ENCODE data around the gene GPR151.

The GPR151 gene

DNA sequence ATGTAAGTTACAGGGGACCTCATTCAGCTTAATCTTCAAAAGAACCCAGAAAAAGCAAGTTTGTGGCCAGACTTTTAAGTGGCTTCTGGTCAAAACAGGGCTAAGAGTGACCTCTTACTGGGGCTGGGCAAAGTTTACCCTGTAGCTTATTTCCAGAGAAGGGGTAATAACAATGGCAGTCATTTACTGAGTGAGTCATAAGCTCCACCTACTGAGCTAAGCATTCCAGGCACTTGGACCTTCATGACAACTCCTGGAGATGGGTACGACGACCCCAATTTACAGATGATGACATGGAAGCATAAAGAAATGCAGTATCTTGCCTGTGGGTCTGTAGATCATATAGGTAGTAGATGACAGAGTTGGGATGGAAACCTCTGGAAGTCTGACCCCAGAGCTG lies 4.7 kb upstream of the GPR151 start:
- DNase-seq (ENCODE audit: low read depth) = no peak

DNA sequence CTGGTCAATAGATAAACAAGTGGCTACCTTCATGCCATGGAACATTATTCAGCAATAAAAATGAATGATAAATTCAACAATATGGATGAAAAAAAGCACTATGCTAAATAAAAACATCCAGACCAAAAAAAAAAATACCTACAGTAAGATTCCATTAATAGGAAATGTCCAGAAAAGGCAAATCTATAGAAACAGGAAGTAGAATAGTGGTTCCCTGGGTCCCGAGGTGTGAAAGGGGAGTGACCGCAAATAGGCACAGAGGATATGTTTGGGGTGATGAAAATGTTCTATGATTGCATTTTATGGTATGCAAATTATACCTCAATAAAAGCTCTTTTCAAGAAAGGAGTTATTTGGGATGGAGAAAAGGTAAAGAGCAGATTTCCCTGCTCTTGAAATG lies 3.6 kb upstream of the GPR151 start:
- no peak for DNase-seq (ENCODE audit: low read depth)

DNA sequence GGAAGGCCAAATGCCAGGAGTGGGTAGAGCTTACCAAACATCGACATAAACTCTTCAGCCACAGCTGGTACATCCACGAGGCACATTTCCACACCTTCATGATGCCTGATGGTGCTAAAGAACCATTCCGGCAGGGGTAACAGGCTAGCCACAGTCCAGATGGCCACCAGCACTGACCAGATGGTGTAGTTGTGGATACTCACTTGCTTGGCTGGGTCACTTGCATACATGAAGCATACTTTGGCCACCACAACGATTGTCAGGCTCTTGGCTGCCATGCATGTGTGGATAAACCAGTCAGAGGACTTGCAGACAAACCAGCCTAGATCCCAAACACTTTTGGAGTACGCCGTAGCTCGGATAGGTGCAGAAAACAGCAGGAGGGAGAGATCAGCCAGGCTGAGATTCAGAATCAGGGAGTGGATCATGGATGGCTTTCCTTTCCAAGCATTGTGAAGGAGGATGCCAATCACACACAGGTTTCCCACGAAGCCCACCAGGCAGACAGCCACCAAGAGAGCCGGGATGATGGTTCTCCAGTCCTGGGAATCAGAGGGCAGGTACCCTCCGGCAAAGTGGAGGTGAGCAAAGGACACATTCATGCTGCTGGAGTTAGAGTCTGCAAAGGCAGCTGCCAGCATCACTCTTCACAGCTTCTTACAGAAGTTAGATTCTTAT lies 378 bp downstream of the GPR151 start:
- no peak for DNase-seq (ENCODE audit: low read depth)

DNA sequence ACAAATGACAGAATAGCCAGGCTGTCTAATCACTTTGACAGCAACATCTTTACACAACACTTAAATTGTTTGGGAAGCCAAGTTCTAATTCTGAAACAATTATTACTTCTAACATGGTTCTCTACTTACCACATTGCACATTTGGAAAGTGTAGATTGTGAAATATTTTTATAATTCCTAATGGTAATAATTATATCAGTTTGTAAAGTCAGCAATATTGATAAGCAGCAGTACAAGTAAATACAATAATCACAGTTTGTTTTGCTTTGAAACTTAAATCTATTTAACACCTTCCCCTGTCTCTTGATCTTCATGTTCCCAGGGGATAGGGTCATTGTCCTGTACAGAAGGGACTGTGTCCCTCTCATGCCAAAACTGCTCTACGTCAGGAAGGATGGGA lies 1.4 kb downstream of the GPR151 start:
- no peak for DNase-seq (ENCODE audit: low read depth)

DNA sequence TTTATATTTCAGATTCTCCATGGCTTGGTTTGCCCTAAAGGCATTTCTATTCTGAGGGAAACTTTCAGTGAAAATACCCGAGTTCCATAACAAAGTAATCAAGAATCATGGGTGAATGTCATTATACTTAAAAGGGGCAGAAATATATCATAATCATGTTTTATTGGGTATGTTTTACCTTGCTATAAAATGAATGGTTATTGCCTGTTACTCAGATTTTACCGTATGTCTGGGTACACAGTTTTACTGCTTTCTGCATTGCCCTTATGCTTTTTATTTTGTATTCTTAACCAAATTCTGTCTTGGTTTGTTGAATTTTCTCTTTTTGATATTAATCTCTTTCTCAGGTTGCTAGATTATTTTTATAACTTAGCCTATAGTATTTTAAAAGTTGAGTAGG lies 2.5 kb downstream of the GPR151 start:
- DNase-seq (ENCODE audit: low read depth) = no peak

DNA sequence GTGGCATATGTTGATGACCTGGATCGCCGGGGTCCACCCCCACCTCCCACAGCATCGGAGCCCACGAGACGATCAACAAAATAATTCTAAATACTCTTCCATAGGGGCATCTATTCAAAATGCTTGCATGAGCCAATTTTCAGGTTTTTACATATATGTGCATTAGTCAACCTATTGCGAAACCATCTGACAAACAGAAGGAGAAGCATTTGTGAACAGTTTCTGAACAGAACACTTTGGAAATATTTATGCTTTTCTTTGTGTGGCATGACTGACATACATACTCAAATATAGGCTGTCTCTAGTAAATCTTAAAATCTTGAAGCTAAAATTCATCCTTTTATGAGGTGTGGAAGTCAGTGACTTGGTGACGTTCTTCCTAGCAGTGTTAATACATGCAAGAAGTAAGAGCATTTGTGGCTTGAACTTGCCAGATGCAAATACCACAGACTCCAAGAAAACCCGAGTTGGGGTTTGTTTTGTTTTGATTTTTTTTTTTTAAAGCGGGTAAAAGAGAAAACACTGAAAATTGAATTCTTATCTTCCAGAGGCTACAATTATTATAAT lies 5.3 kb downstream of the GPR151 start:
- DNase-seq (ENCODE audit: low read depth) = peak; percentile 85

DNA sequence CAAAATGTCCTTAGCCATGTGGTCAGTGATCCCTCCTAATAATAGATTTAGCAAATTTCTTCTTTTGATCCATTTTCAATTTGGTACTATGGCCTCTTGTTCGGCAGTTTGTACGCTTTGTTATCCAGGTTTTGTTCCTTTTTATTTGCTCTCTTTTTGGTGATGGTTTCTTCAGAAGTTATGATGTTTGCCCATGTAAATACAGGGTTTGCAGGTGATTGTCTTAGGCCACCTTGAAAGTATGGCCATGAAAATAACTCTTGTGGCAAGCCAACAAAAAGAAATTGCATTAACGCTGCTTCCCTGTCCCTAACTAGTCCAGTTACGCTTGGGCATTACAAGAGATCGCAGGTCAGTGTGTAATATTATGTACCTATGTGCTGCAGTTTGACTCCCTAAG lies 8.6 kb downstream of the GPR151 start:
- DNase-seq (ENCODE audit: low read depth) = no peak

DNA sequence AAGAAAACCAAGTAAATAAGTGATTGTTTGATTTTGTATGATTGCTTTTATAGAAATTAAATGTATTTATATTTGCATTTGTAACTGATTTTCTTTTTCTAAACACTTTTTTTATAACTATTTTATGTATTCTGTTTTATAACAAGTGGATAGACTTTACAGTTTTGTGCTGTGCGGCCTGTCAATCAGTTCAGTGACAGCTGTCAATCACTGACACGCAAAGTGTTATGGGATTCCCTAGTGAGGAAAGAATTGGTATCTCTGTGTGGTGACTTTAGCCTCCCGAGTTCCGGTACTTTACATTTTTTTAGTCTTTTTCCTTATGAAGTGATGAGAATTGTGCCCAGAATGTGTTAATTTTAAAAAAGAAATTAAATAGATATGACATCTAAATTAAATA lies 16.3 kb downstream of the GPR151 start:
- no peak for DNase-seq (ENCODE audit: low read depth)

DNA sequence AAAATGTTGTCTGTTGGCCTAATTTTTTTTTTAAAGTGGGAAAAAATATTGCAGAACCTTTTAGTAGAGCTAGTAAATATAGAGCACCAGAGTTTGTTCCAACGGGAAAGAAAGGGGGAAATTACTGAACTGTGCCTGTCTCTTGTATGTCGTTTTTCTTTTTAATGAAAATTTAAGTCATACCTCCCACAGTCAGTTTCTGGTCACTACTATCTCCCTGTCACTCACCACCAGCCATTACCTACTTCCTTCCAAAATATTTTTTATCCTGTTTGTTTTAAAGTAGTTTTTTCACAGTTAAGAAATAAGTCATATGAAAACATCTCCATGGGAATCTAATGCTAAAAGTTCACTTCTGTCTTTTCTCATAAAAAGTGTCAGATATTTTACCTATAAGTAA lies 21.3 kb downstream of the GPR151 start:
- no peak for DNase-seq (ENCODE audit: low read depth)

DNA sequence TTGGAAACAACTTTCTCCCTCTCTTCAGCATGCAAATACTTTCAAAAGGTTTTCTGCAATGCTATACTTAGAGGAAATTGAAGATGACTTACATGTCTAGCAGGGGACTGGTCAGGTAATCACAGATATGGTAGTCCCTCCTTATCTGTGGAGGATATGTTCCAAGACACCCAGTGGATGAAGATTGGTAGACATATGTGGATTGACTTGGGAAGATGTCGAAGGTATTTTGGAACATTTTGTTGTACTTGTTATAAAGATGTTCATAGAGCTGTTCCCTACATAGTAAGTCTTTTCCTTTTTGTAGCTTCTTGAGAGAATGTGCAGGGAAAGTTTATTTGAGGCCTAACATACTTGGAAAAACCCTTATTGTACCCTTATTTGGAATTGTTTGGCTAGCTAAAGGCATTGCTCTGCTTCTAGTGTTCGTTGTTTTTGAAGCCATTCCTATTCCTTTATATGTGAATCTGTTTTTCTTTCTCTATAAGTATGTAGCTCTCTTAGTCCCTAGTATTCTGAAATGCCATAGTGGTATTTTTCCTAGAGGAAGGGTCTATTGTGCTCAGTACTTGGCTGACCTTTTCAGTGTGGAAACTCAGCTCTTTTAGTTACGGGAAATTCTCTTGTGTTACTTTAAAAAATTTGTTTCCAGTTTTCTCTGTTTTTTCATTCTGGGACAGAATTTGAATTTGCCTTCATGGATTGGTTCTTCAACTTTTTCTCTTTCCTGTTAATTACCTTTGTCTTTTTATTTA lies 25.7 kb downstream of the GPR151 start:
- no peak for DNase-seq (ENCODE audit: low read depth)

DNA sequence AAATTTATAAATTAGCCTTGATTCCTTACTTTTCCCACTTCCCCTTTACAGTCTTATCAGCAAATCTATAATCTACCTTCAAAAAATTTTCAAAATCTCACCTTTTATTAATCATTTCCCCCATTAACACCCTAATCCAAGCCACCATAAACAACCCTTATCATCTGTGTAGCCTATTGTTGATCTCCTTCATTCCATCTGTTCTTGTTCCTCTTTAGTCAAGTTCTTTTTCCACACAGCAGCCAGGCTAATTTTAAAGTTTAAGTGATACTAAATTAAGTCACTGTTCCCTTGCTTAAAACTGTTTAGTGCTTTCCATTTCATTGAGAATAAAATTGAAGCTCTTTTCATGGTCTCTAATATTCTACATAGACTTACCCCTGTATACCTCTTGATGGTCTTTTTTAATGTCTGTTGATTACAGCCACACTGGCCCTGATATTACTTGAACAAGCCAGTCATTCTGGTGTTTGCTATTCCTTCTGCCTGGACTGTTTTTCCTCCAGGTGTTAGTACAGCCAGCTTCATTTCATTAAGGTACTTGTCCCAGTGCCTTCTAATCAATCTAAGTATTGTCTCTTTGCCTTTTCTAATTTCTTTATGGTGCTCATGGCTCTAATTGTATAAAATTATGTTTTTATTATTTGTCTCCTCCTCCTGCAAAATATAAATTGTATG lies 31.1 kb downstream of the GPR151 start:
- DNase-seq (ENCODE audit: low read depth) = no peak

DNA sequence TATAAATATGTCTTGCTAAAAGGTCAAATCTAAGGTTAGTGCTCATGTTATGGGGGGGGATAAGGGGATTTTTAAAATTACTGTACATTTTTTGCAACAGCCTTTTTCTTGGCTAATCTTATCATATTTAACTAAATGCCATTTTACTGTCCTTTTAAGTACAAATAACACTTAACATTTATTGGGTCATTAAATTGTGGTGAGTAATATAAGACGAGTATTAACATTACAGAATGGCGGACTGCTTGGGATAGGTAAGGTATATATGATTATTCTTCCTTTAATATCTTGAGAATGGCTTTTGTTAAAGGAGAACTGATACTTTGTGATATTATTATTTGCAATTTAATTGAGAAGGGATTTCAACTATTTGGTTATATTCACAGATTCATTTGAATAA lies 33.2 kb downstream of the GPR151 start:
- no peak for DNase-seq (ENCODE audit: low read depth)

DNA sequence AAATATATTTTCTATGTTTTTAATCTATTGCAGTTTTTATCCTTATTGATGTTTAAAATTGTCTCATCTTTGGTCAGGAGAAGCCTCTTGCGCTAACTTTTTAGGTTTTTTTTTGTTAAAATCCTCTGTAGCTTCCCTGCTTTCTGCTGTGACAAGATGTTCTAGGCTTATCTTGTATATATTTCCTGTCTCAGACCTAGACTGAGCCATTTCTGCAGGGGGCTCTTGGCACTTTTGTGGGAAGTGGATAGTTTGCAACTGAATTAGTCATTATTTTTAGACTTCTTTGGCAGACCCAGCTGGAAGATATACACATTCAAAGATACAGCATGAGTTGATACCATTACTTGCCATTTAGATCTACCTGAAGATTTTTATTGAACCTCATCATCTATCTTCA lies 40.1 kb downstream of the GPR151 start:
- DNase-seq (ENCODE audit: low read depth) = peak; percentile 23

DNA sequence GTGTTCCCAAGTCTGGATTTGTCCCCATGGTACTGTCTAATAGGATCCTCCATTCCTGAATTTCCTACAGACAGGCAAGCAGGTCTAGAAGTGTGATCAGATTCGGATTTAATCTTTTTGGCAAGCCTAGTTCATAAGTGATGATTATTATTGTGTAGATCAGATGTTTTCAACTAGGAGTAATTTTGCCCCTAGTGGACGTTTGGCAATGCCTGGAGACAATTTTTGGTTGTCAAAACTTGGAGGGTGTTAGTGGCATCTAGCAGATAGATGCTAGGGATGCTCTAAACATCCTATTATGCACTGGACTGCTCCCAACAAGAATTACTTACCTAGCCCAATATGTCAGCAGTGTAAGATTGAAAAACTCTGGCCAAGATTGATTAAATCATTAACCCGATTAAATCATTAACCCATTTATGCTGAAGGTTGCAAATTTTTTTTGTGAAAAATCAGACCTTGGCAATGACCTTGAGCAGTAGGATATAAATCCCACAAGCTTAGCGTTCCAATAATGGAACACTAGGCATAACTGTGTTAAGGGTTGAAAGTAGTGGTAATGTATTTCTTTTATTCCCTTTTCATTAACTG lies 40.7 kb downstream of the GPR151 start:
- DNase-seq (ENCODE audit: low read depth) = no peak

DNA sequence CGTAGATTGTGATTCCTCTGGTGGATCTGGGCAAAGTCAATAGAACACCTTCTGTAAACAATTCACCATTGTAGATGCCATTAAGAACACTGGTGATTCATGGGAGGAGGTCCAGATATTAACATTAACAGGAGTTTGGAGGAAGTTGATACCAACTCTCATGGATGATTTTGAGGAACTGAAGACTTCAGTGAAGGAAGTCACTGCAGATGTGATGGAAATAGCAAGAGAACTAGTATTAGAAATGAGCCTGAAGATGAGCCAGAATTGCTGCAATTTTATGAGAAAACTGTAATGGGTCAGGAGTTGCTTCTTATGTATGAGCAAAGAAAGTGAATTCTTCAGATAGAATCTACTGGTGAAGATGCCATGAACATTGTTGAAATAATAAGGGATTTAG lies 41.9 kb downstream of the GPR151 start:
- no peak for DNase-seq (ENCODE audit: low read depth)

DNA sequence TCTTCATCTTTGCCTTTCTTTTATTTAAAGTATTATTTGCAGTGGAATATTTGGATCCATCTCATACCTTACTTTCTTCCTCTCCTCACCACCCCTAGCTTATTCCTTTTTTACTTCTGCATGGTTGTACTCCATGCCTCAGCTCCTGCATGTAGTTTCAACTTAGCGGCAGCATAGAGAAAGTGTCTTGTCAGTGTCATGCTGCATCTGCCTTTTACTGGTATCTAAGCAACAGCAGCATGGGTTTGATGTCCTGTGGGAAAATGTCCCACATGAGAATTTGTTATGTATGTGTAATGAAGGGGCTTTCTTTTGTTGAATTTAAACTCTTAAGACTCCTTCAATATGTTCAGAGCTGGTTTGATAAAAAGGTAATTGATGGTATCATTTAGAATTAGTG lies 48.2 kb downstream of the GPR151 start:
- no peak for DNase-seq (ENCODE audit: low read depth)

DNA sequence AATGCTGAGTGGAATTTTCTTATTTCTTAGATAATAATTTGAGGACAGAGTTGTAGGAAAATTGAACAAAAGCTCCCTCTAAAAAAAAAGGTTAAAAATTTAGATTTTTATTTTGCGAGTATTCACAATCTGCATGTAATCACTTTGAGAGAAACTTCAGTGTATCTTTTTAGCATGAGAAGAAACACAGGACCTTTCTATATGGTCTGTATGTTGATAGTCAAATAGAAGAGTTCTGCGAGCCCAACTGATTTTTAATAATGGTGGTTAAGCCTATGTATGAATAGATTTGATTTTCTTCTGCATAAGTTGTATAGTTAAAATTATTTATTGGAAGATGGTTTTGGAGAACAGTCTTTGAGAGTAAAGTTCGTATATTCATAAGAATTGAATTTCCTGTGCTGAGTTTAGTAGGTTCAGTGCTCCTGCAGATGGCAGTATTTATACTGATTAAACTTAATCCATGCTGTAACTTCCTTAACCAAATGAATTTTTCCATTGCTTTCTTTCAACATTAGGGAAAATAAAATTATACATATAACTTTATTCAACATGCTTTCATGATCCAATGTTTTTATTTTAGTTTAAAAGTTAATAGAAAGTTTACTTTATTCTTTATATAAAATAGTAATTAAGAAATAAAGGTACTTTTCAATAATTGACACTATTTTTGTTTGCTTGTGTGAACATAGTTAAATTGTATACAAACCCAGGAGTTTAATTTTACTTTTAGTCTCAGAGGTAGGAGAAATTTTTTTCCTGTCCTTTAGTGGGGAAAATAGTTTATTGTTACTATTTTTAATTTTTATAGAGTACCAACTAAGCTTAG lies 49.3 kb downstream of the GPR151 start:
- DNase-seq (ENCODE audit: low read depth) = peak; percentile 45

DNA sequence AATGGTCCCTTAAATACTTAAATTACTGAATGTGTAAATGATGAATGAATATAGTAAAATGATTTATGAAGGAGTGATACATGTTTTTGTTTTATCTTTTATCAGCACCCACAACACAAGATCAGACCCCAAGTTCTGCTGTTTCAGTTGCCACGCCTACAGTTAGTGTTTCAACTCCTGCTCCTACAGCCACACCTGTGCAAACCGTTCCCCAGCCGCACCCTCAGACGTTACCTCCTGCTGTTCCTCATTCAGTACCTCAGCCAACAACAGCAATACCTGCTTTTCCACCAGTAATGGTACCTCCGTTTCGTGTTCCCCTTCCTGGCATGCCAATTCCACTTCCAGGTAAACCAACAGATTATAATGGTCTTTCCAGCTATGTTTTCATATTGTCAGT lies 52.5 kb downstream of the GPR151 start:
- no peak for DNase-seq (ENCODE audit: low read depth)
